Activated CD4-positive, CD25-positive, alpha-beta regulatory T cell treated with anti-CD3 and anti-CD28 coated beads, Interleukin-2, amount 50 U/mL, for 16 hours (primary cell): ENCODE results near the gene GTF2H4.
A peak's percentile ranks its signal among the peaks of the same experiment; 100 is the strongest.
"Not testable (repeated sequence)": the region's sequence is repeated elsewhere in the genome, so short reads cannot be mapped to it uniquely, and the experiment has no call there.

Experiments used
- DNase-seq: peaks from one replicate; pipeline ENCODE4 v3.0.0-alpha.2; 2020; ENCODE audit warnings: low read depth, low spot score

Gene GTF2H4

GRCh38 chr6:30907758-30908591, at the start of gene GTF2H4:
TSS of gene GTF2H4 (plus strand) at chr6:30908207.
- peak; percentile 92 for DNase-seq

DNA sequence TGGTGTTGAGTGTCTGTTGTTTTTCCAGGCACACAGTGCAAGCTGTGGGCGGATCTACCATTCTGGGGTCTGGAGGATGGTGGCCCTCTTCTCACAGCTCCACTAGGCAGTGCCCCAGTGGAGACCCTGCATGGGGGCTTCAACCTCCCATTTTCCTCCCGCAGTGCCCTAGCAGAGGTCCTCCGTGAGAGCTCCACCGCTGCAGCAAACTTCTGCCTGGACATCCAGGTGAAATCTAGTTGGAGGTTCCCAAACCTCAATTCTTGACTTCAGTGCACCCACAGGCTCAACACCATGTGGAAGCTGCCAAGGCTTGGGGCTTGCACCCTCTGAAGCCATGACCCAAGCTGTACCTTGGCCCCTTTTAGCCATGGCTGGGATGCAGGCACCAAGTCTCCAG, 48.3 kb upstream of the GTF2H4 start:
- DNase-seq, result not testable (repeated sequence)

DNA sequence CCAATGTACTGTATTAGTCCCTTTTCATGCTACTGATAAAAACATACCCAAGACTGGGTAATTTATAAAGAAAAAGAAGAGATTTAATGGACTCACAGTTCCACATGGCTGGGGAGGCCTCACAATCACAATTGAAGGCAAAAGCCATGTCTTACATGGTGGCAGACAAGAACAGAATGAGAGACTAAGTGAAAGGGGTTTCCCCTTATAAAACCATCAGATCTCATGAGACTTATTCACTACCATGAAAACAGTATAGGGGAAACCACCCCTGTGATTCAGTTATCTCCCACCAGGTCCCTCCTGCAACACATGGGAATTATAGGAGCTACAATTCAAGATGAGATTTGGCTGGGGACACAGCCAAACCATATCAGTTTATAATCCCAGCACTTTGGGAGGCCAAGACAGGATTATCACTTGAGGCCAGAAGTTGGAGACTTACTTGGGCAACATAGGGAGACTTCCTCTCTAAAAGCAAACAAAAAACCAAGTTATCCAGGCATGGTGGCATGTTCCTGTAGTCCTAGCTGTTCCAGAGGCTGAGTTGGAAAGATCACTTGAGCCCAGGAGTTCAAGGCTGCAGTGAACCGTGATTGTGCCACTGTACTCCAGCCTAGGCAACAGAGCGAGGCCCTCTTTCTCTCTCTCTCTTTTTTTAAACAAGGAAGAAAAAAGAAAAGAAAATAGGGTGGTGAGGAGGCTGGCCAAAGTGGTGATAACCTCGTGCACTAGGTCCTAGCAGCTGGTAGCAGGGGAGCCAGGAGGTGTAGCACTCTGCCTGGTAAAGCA, 46.6 kb upstream of the GTF2H4 start:
- DNase-seq, result no peak

- DNase-seq, result no peak
These were observed 45.7 kb upstream of the GTF2H4 start for GRCh38 chr6:30862156-30862875.

- no peak for DNase-seq
These were observed 43.7 kb upstream of the GTF2H4 start for GRCh38 chr6:30864325-30864724.

DNA sequence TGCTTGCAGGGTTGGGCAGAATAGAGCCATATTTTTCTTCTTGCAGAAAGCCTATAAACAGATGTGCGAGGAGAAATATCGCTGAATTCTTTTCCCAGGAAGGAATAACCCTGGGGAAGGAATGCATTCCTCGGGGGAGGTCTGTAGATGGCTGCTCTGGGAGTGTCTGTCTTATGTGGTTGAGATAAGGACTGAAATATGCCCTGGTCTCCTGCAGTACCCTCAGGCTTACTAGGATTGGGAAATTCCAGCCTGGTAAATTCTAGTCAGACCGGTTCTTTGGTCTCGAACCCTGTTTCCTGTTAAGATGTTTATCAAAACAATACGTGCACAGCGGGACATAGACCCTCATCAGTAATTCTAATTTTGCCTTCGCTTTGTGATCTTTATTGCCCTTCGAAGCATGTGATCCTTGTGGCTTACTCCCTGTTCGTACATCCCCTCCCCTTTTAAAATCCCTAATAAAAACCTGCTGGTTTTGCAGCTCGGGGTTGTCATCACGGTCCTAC, 38.7 kb upstream of the GTF2H4 start:
- not testable (repeated sequence) for DNase-seq

DNA sequence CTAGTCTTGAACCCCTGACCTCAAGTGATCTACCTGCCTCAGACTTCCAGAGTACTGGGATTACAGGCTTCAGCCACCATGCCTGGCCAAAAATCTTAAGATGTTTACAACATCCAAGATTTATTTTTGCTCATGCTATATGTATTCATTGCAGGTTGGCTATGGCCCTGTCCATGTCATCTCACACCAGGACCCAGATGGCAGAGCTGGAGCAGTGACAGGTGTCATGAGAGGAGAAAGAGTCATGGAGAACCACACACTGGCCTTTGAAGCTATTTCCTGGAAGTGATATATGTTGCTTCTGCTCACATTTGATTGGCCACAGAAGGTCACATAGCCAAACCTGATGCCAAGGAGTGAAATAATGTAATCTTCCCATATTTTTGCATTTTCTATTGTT, 37.5 kb upstream of the GTF2H4 start:
- DNase-seq, result no peak

GRCh38 chr6:30871592-30872183, 36.3 kb upstream of the GTF2H4 start:
- DNase-seq, result no peak

- DNase-seq, result no peak
These were observed 34.8 kb upstream of the GTF2H4 start for GRCh38 chr6:30873137-30873640.

DNA sequence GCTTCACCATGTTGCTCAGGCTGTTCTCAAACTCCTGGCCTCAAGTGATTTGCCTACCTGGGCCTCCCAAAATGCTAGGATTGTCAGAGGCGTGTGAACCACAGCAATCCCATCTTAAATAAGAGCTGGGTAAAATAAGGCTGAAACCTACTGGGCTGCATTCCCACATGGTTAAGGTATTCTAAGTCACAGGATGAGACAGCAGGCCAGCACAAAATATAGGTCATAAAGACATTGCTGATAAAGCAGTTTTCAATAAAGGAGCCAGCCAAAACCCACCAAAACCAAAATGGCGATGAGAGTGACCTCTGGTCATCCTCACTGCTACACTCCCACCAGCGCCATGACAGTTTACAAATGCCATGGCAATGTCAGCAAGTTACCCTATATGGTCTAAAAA, 34.2 kb upstream of the GTF2H4 start:
- DNase-seq, result not testable (repeated sequence)

DNA sequence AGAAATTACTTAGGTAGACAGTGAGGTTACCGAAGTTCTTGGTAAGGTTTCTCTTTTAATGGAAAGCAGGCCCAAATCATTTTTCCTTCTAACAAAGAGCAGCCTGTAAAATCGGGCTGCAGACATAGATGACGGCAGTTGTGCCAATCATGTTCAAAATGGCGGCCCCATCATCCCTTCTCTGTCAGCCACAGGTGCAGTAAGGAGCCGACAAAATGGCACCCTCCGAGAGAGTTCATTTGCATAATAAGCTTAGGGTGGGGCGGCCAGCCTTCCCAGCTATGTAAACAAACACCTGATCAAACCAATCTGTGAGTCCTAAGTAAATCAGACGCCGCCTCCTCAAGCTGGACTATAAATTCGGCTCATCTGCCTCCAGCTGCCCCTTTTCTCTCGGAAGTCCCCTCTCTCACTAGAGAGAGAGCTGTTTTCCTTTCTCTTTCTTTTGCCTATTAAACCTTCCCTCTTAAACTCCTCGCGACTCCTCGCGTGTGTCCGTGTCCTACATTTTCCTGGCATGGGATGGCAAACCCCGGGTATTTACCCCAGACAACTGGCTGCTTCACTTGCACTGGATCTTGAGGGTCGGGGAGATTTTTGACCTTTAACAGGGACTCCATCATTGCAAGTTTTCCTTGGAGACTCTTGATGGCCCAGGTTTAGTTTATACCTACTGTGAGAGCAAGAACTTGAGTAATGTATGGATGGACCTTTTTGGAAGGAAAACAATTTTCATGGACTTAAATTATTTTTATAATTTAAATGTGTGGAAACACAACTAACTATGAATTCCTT, 32.6 kb upstream of the GTF2H4 start:
- no peak for DNase-seq

DNA sequence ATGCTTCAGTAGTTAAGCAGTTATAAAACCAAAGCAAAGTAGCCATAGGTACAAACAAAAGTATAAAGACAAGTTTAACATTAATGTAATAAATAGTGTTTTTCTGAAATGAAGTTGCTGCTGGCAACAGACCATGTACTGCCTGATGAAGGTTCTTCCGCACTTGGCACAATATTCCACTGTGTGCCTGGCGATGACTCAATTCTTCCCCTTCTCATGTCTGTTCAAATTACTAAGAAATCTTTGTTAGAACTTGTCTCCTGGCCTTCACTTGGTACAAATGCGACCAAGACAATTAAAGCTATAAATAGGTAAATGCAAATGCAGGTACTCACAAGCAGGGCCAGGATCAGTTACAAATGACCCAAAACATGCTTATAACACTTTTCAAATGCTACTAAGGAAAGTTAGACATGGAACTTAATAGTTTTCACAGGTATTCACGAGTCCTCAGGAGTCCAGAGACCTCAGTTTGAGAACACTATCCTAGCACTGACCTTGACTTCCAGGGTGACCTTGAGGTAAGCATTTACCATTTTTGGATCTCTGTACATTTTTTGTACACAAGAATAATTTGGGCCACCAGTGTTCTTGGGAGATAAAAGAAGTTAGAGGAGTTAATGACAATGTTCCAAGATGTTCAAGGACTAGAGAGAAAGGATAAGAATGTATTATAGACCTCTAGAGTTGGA, 31.8 kb upstream of the GTF2H4 start:
- DNase-seq, result no peak

DNA sequence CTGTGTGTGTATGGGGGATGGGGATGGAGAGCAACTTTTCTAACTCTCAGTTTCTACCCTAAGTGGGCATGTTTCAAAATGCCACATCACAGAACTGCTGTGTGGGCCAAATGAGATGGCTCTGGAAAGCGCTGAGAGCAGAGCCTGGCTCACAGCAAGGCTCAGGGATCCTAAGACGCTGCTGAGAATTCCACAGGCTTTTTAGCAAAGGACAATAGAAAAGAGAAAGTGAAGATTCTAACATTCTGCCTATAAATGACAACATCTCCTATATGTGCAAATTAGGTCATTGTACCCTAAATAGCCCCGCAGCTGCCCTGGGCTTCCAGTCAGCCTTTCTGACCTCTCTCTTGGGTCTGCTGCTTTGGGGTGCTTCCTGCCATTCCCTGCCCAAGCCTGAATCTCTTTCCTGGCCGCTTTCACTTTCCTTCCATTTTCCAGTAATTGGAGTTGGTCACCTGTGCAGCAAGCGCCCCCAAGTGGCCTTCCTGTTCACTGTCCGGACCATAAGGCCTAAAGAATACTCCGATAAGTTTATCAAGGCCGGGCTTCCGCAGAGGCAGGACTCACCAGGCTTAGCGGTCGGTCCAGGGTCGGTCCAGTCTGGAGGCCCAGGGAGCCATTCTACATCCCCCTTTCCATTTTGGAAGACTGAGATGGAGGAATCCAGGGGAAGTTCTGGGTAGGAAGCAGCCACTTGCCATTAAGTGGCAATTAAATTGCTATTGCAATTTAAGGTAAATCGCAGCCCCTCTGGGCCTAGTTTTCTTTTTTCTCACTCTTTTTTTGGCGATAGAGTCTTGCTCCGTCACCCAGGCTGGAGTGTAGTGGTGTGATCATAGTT, 30.4 kb upstream of the GTF2H4 start:
- peak; percentile 45 for DNase-seq

- DNase-seq, result no peak
These were observed 28.2 kb upstream of the GTF2H4 start for GRCh38 chr6:30879684-30880427.

DNA sequence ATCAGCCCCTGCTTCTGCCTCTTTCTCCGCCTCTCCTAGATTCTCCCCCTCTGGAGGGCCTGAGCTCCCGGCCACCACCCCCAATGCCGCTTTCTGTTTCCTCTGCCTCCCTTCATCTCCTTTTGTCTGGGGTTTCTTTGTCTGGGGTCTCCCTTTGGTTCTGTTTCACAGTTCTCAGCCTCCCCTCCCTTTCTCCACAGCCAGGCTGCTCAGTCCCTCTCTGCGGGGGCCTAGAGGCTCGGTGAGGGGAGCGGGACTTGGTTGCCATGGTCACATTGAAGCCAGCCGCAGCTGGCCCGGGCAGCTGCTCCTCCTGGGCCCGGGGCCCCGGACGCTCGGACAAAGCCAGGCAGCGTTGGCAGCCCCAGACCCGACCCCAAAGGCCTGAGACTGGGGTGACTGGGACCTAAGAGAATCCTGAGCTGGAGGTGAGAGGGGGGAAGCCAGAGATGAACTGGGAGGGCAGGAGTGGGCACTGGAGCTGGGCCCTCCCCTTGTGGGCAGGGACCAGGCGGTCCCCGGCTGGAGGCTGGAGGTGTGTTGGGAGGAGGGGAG, 27.2 kb upstream of the GTF2H4 start:
- no peak for DNase-seq

DNA sequence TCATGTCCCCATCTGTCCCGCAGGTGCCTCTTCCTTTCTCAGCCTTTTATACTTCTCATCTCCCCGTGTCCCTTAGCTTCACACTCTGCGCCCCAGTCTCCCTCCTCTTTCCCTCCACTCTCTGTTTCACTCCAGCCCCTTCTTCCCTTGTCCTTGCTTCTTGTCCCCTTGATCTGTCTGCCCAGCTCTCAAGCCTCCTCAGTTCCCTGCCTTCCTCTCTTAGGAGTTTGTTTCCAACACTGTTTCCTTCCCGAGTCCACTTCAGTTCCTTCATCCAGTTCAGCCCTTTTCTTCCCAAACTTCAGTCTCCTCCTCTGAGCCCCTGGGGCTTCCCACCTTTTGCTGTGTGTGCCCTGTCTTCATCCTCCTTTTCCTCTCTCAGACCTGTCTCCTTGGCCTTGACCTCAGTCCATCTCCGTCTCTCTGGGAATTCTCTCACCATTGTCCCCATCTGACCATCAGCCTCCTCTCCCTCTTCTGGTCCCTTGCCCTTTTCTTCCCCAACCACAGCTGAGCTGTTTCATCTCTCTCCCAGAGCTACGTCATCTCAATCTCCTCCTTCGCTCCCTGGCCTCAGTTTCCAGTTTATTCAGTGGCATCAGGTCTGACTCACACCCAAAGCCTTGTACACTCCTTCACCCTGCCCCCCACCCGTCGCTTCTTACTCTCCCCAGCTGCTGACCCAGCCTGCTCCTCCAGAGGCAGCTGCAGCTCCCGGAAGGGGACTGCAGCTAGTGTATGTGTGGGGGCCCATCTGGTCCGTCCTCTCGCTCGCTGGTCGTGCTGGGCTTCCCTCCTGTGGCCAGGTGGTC, 26.4 kb upstream of the GTF2H4 start:
- no peak for DNase-seq

- no peak for DNase-seq
These were observed 25.7 kb upstream of the GTF2H4 start for GRCh38 chr6:30882204-30882758.
